WTC11 (cell line): ENCODE measurements around the gene IGF2BP3. TPM values are rescaled to one million over a fixed set of nuclear protein-coding genes. Genes with fewer than 3 reads are reported as not detected.

ENCODE experiments used
- ATAC-seq: fragments of 200-7000 bp; cut with Tn5 transposase; 2 replicates; pipeline ENCODE4 v1.10.0; 2021; ENCODE audit warnings: mild to moderate bottlenecking, moderate library complexity
- CTCF ChIA-PET: fragments of 300-600 bp; sonication (Branson Sonifier 250); formaldehyde crosslinking; loops from one replicate; lab custom pipeline; 2021; ENCODE audit warnings: antibody characterized with exemption; lab: Charles Lee
- POLR2A ChIA-PET: fragments of 350-600 bp; sonication (Branson Sonifier 250); formaldehyde crosslinking; loops from one replicate; lab custom pipeline; 2021; ENCODE audit warnings: antibody characterized with exemption; lab: Charles Lee
- DNase-seq: peaks from one replicate; pipeline ENCODE4 v3.0.0; 2021; ENCODE audit warnings: low spot score
- H3K27ac Mint-ChIP-seq: 2 replicates; pipeline ENCODE4 v1.8.0; 2021; ENCODE audit warnings: mixed read lengths
- H3K27me3 Mint-ChIP-seq: 2 replicates; pipeline ENCODE4 v1.8.0; 2021; ENCODE audit warnings: low read depth, mild to moderate bottlenecking, moderate library complexity, mixed read lengths
- H3K36me3 Mint-ChIP-seq: 2 replicates; pipeline ENCODE4 v1.8.0; 2021; ENCODE audit warnings: mixed read lengths
- H3K4me1 Mint-ChIP-seq: 2 replicates; pipeline ENCODE4 v1.8.0; 2022; ENCODE audit warnings: mixed read lengths
- H3K4me3 Mint-ChIP-seq: 2 replicates; pipeline ENCODE4 v1.8.0; 2021; ENCODE audit warnings: mild to moderate bottlenecking, moderate library complexity, mixed read lengths
- H3K9me3 Mint-ChIP-seq: 2 replicates; pipeline ENCODE4 v1.8.0; 2021; ENCODE audit warnings: mixed read lengths
- AFF4 ChIP-seq: sonication (generic); formaldehyde crosslinking; IDR thresholded peaks from 2 replicates; pipeline ENCODE4 v1.8.1; 2023; ENCODE audit warnings: mild to moderate bottlenecking, missing genetic modification reagents, borderline replicate concordance
- CREB1 ChIP-seq: sonication (generic); formaldehyde crosslinking; IDR thresholded peaks from 2 replicates; pipeline ENCODE4 v1.8.0; 2023; ENCODE audit warnings: mild to moderate bottlenecking, missing genetic modification reagents
- E2F4 ChIP-seq: sonication (generic); formaldehyde crosslinking; IDR thresholded peaks from 2 replicates; pipeline ENCODE4 v1.8.1; 2022; ENCODE audit warnings: low read depth, mild to moderate bottlenecking, moderate library complexity, missing genetic modification reagents, borderline replicate concordance
- ESRRA ChIP-seq: sonication (generic); formaldehyde crosslinking; IDR thresholded peaks from 2 replicates; pipeline ENCODE4 v1.8.1; 2022; ENCODE audit warnings: mild to moderate bottlenecking, missing genetic modification reagents, borderline replicate concordance
- FOXK1 ChIP-seq: sonication (generic); formaldehyde crosslinking; IDR thresholded peaks from 2 replicates; pipeline ENCODE4 v1.8.0; 2022; ENCODE audit warnings: mild to moderate bottlenecking, moderate library complexity, missing genetic modification reagents
- GABPB1 ChIP-seq: sonication (generic); formaldehyde crosslinking; IDR thresholded peaks from 2 replicates; pipeline ENCODE4 v1.8.1; 2023; ENCODE audit warnings: mild to moderate bottlenecking, missing genetic modification reagents
- HMGA2 ChIP-seq: fragments of 250-450 bp; sonication (Bioruptor Pico); IDR thresholded peaks from 2 replicates; pipeline ENCODE4 v1.4.0; 2021; ENCODE audit warnings: mild to moderate bottlenecking, moderate library complexity
- IRF2 ChIP-seq: sonication (generic); formaldehyde crosslinking; IDR thresholded peaks from 2 replicates; pipeline ENCODE4 v1.8.0; 2022; ENCODE audit warnings: low read depth, missing genetic modification reagents, borderline replicate concordance
- KAT7 ChIP-seq: sonication (generic); formaldehyde crosslinking; IDR thresholded peaks from 2 replicates; pipeline ENCODE4 v1.8.1; 2023; ENCODE audit warnings: missing genetic modification reagents, mild to moderate bottlenecking, borderline replicate concordance
- MXD4 ChIP-seq: fragments of 250-450 bp; sonication (Bioruptor Pico); IDR thresholded peaks from 2 replicates; pipeline ENCODE4 v1.8.0; 2021; ENCODE audit warnings: mild to moderate bottlenecking, moderate library complexity, borderline replicate concordance
- MYBL2 ChIP-seq: sonication (generic); formaldehyde crosslinking; IDR thresholded peaks from 2 replicates; pipeline ENCODE4 v1.8.1; 2023; ENCODE audit warnings: mild to moderate bottlenecking, moderate library complexity, missing genetic modification reagents
- NFATC4 ChIP-seq: fragments of 250-450 bp; sonication (Bioruptor Pico); IDR thresholded peaks from 2 replicates; pipeline ENCODE4 v1.9.0; 2021; ENCODE audit warnings: mild to moderate bottlenecking
- OVOL2 ChIP-seq: fragments of 250-450 bp; sonication (Bioruptor Pico); IDR thresholded peaks from 2 replicates; pipeline ENCODE4 v1.9.0; 2021; ENCODE audit warnings: mild to moderate bottlenecking, borderline replicate concordance
- PRDM15 ChIP-seq: sonication (generic); formaldehyde crosslinking; IDR thresholded peaks from 2 replicates; pipeline ENCODE4 v1.8.0; 2022; ENCODE audit warnings: missing genetic modification reagents
- PREB ChIP-seq: sonication (generic); formaldehyde crosslinking; IDR thresholded peaks from 2 replicates; pipeline ENCODE4 v1.8.1; 2022; ENCODE audit warnings: mild to moderate bottlenecking, missing genetic modification reagents, moderate library complexity, borderline replicate concordance
- SMAD4 ChIP-seq: sonication (generic); formaldehyde crosslinking; IDR thresholded peaks from 2 replicates; pipeline ENCODE4 v1.8.0; 2022; ENCODE audit warnings: mild to moderate bottlenecking, missing genetic modification reagents
- TCF7 ChIP-seq: sonication (generic); formaldehyde crosslinking; IDR thresholded peaks from 2 replicates; pipeline ENCODE4 v1.8.0; 2022; ENCODE audit warnings: mild to moderate bottlenecking, low read depth, missing genetic modification reagents, moderate library complexity
- TEAD4 ChIP-seq: sonication (generic); formaldehyde crosslinking; IDR thresholded peaks from 2 replicates; pipeline ENCODE4 v1.8.0; 2022; ENCODE audit warnings: mild to moderate bottlenecking, missing genetic modification reagents
- TP53 ChIP-seq: sonication (generic); formaldehyde crosslinking; IDR thresholded peaks from 2 replicates; pipeline ENCODE4 v1.8.1; 2023; ENCODE audit warnings: mild to moderate bottlenecking, missing genetic modification reagents
- ZMAT4 ChIP-seq: fragments of 250-450 bp; sonication (Bioruptor Pico); IDR thresholded peaks from 2 replicates; pipeline ENCODE4 v1.9.0; 2021; ENCODE audit warnings: mild to moderate bottlenecking
- ZNF121 ChIP-seq: sonication (generic); formaldehyde crosslinking; IDR thresholded peaks from 2 replicates; pipeline ENCODE4 v1.8.0; 2023; ENCODE audit warnings: missing genetic modification reagents
- ZNF219 ChIP-seq: sonication (generic); formaldehyde crosslinking; IDR thresholded peaks from 2 replicates; pipeline ENCODE4 v1.8.0; 2023; ENCODE audit warnings: missing genetic modification reagents, mild to moderate bottlenecking, borderline replicate concordance
- ZNF281 ChIP-seq: sonication (generic); formaldehyde crosslinking; IDR thresholded peaks from 2 replicates; pipeline ENCODE4 v1.8.0; 2023; ENCODE audit warnings: mild to moderate bottlenecking, missing genetic modification reagents
- ZNF416 ChIP-seq: fragments of 250-450 bp; sonication (Bioruptor Pico); IDR thresholded peaks from 2 replicates; pipeline ENCODE4 v1.9.0; 2021; ENCODE audit warnings: mild to moderate bottlenecking, inconsistent platforms
- total RNA-seq: library from RNA; stranded (reverse); gene quantifications from 3 replicates; pipeline ENCODE4 v1.2.3, GENCODE V29; 2021

Gene IGF2BP3
- total RNA-seq, 1 experiment from 2014 or later, result 129 TPM

- ChIA-PET CTCF (no interaction called here), POLR2A (no interaction called here)
- DNase-seq (no peak), ATAC-seq (no peak)
- TF ChIP-seq ZNF219 (CRISPR knock-in tag) (no peak), TCF7 (no peak), OVOL2 (CRISPR knock-in tag) (no peak), ZMAT4 (CRISPR knock-in tag) (no peak), GABPB1 (CRISPR knock-in tag) (no peak), PREB (CRISPR knock-in tag) (no peak), ESRRA (CRISPR knock-in tag) (no peak), TEAD4 (CRISPR knock-in tag) (no peak), KAT7 (CRISPR knock-in tag) (no peak), TP53 (CRISPR knock-in tag) (no peak), IRF2 (no peak), E2F4 (no peak)
- Mint-ChIP-seq H3K27ac (no peak overlapping the region), H3K9me3 (peaks cover 11% of the 10 kb centered on the region; the same call in 1 of the 2 replicates), H3K27me3 (no peaks in the 10 kb centered on the region), H3K4me1 (no peaks in the 10 kb centered on the region), H3K4me3 (no peak overlapping the region), H3K36me3 (no peaks in the 10 kb centered on the region)
Measured at GRCh38 chr7:23267357-23267756, 202.9 kb downstream of the IGF2BP3 start.

GRCh38 chr7:23266918-23267317 lies 203.4 kb downstream of the IGF2BP3 start:
- Mint-ChIP-seq H3K27ac (no peak overlapping the region), H3K9me3 (peaks cover 11% of the 10 kb centered on the region; the same call in 1 of the 2 replicates), H3K4me3 (no peak overlapping the region), H3K27me3 (no peaks in the 10 kb centered on the region), H3K36me3 (no peaks in the 10 kb centered on the region), H3K4me1 (no peaks in the 10 kb centered on the region)
- CTCF ChIA-PET, result no interaction called here
- DNase-seq, result no peak
- TF ChIP-seq AFF4 (CRISPR knock-in tag), result no peak
- no peak for TF ChIP-seq MXD4 (CRISPR knock-in tag)
- no peak for TF ChIP-seq MYBL2
- no peak for TF ChIP-seq FOXK1 (CRISPR knock-in tag)
- TF ChIP-seq ZNF416 (CRISPR knock-in tag), result no peak
- TF ChIP-seq SMAD4, result no peak
- no peak for TF ChIP-seq HMGA2 (CRISPR knock-in tag)
- TF ChIP-seq NFATC4 (CRISPR knock-in tag), result no peak
- no peak for TF ChIP-seq CREB1 (CRISPR knock-in tag)
- TF ChIP-seq ZNF281, result no peak
- TF ChIP-seq PRDM15, result no peak
- TF ChIP-seq ZNF121, result no peak
- no peak for TF ChIP-seq ESRRA (CRISPR knock-in tag)
- no peak for ATAC-seq
- POLR2A ChIA-PET, result no interaction called here
